Smooth muscle cell (in vitro differentiated cells): ENCODE results near the gene PJA1. TPM values are rescaled to one million over a fixed set of nuclear protein-coding genes. Genes with fewer than 3 reads are reported as not detected.

Experiments used
- DNase-seq: peaks from one replicate; lab custom pipeline; 2025; ENCODE audit not compliant: unreplicated experiment; lab: John Stamatoyannopoulos, UW
- H2AFZ ChIP-seq: fragments of 200-600 bp; sonication (generic); 2 replicates; pipeline ENCODE4 v1.6.0; 2016; ENCODE audit warnings: antibody characterized with exemption, low read depth, mild to moderate bottlenecking
- H3F3A ChIP-seq: fragments of 200-600 bp; sonication (generic); 2 replicates; pipeline ENCODE4 v1.6.0; 2017; ENCODE audit warnings: antibody characterized with exemption, low read depth
- H3K27ac ChIP-seq: fragments of 200-600 bp; sonication (generic); 2 replicates; pipeline ENCODE4 v1.5.1; 2016; ENCODE audit warnings: low read depth, mild to moderate bottlenecking
- H3K27me3 ChIP-seq: fragments of 200-600 bp; sonication (generic); 2 replicates; pipeline ENCODE4 v1.6.1; 2016; ENCODE audit warnings: low read depth, mild to moderate bottlenecking
- H3K36me3 ChIP-seq: fragments of 200-600 bp; sonication (generic); 2 replicates; pipeline ENCODE4 v1.5.1; 2016; ENCODE audit warnings: low read depth
- H3K4me1 ChIP-seq: fragments of 200-600 bp; sonication (generic); 2 replicates; pipeline ENCODE4 v1.5.1; 2016; ENCODE audit warnings: low read depth
- H3K4me2 ChIP-seq: fragments of 200-600 bp; sonication (generic); 2 replicates; pipeline ENCODE4 v1.6.0; 2016; ENCODE audit warnings: mild to moderate bottlenecking
- H3K4me3 ChIP-seq: fragments of 200-600 bp; sonication (generic); 2 replicates; pipeline ENCODE4 v1.5.1; 2016; ENCODE audit warnings: mild to moderate bottlenecking
- H3K79me2 ChIP-seq: fragments of 200-600 bp; sonication (generic); 2 replicates; pipeline ENCODE4 v1.6.0; 2016; ENCODE audit warnings: low read depth, mild to moderate bottlenecking
- H3K9ac ChIP-seq: fragments of 200-600 bp; sonication (generic); 2 replicates; pipeline ENCODE4 v1.6.0; 2016; ENCODE audit warnings: low read depth
- H3K9me3 ChIP-seq: fragments of 200-600 bp; sonication (generic); replicated peaks from 2 replicates; pipeline ENCODE4 v1.5.1; 2016; ENCODE audit warnings: low read depth
- H4K20me1 ChIP-seq: fragments of 200-600 bp; sonication (generic); 2 replicates; pipeline ENCODE4 v1.6.0; 2016; ENCODE audit warnings: low read depth
- WGBS: methylation state at CpG from one replicate; pipeline ENCODE4 v1.1.7; 2016; ENCODE audit warnings: low lambda C conversion rate; 5-methylcytosine and 5-hydroxymethylcytosine counted together
- polyA plus RNA-seq: library from polyadenylated mRNA; unstranded; fragments of >200 nt; fragmentation: Nextera tagmentation; extraction: Ambion mirVana; gene quantifications from 2 replicates; pipeline ENCODE4 v1.2.1, GENCODE V29; 2016
- total RNA-seq: library from RNA; depleted of rRNA; stranded (reverse); fragments of >200 nt; gene quantifications from 2 replicates; pipeline ENCODE4 v1.2.3, GENCODE V29; 2014
- TF ChIP-seq, protein P1 (sequence below): fragments of 200-600 bp; sonication (generic); IDR thresholded peaks from 2 replicates; pipeline ENCODE4 v1.5.1; 2017; ENCODE audit warnings: borderline replicate concordance, mild to moderate bottlenecking, antibody characterized with exemption; ENCODE audit not compliant: insufficient read depth, poor library complexity, severe bottlenecking

PJA1 gene
- total and polyA plus RNA-seq, 2 experiments from 2014 or later: 30.6 to 53.4 TPM

DNA sequence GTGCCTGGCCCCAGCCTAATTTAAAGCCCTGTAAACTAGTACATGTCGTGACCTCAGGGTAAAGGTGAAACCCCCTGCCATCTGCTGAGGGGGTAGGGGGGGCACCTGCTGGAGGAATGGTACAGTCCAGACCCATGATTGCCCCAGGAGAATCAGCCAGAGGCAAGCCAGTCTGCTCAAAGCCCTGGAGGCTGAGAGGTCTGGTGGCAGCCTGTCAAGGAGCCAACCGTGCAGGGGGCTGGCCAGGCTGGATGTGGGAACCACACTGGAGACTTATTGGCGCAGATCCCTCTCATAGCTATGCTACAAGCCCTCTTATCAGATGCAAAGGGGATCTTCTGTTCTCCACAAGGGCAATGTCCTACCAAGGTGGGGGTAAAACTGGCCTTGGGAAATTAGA is 31.4 kb upstream of the PJA1 start:
- Histone ChIP-seq H3F3A (no peaks in the 10 kb centered on the region), H3K4me2 (no peak overlapping the region), H4K20me1 (no peaks in the 10 kb centered on the region), H3K4me3 (no peak overlapping the region), H3K27me3 (no peaks in the 10 kb centered on the region), H3K9me3 (no peaks in the 10 kb centered on the region), H3K79me2 (no peaks in the 10 kb centered on the region), H3K4me1 (no peaks in the 10 kb centered on the region), H2AFZ (no peak overlapping the region), H3K27ac (no peak overlapping the region), H3K9ac (no peak overlapping the region), H3K36me3 (no peaks in the 10 kb centered on the region)
- TF ChIP-seq, protein P1, sequence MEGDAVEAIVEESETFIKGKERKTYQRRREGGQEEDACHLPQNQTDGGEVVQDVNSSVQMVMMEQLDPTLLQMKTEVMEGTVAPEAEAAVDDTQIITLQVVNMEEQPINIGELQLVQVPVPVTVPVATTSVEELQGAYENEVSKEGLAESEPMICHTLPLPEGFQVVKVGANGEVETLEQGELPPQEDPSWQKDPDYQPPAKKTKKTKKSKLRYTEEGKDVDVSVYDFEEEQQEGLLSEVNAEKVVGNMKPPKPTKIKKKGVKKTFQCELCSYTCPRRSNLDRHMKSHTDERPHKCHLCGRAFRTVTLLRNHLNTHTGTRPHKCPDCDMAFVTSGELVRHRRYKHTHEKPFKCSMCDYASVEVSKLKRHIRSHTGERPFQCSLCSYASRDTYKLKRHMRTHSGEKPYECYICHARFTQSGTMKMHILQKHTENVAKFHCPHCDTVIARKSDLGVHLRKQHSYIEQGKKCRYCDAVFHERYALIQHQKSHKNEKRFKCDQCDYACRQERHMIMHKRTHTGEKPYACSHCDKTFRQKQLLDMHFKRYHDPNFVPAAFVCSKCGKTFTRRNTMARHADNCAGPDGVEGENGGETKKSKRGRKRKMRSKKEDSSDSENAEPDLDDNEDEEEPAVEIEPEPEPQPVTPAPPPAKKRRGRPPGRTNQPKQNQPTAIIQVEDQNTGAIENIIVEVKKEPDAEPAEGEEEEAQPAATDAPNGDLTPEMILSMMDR: no peak
- 57% methylated on average over 3 of the region's 3 CpGs for WGBS
- no peak for DNase-seq

DNA sequence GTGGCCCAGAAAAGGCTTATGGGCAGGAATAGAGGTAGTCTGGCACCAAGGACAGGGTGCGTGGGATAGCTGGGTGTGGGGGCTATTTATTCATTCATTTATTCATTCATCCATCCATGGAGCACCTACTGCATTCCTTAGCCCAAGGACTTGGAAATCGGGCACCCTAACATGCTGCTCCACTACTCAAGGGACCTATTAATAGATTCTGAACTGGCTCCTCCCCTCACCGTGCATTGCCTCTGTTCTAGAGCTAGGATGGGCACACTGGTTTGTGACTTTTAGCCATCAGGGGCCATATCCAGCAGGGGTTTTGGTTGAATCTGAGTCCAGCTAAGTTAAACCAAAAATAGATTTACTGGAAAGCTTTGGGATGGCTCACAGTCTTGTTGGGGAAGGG is 30.6 kb upstream of the PJA1 start:
- TF ChIP-seq, protein P1: no peak

DNA sequence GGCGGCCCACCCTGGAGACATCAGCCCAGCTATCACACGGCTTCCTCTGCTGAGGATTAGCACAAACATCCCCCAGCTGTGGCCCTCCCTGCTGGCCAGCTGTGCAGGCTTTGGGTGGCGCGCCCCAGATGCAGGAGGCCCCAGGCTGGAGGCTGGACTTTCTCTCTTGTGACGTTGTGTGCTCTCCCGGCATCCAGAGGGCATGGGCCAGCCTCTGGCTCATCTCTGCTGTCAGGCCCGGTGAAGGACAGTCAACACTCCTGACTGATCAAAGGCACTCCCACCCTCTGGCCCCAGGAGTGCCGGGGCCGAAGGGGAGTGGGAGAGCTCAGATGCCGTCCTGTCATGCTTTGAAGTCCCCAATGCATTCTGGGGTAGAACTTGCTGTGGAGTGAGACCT is 29.9 kb upstream of the PJA1 start:
- Histone ChIP-seq H3K4me2 (no peak overlapping the region), H3K36me3 (no peaks in the 10 kb centered on the region), H3K79me2 (no peaks in the 10 kb centered on the region), H3K27me3 (no peaks in the 10 kb centered on the region), H3K4me3 (no peak overlapping the region), H3K9me3 (no peaks in the 10 kb centered on the region), H3K9ac (no peak overlapping the region), H2AFZ (no peak overlapping the region), H4K20me1 (no peaks in the 10 kb centered on the region), H3F3A (no peaks in the 10 kb centered on the region), H3K4me1 (no peaks in the 10 kb centered on the region), H3K27ac (no peak overlapping the region)
- 64% methylated on average over 10 of the region's 10 CpGs for WGBS
- TF ChIP-seq, protein P1: no peak
- no peak for DNase-seq

More for the DNA sequence above, 30.6 kb upstream of the PJA1 start:
- Histone ChIP-seq H3K4me3 (no peak overlapping the region), H3K27me3 (no peaks in the 10 kb centered on the region), H3K4me1 (no peaks in the 10 kb centered on the region), H3K79me2 (no peaks in the 10 kb centered on the region), H3K27ac (no peak overlapping the region), H4K20me1 (no peaks in the 10 kb centered on the region), H3F3A (no peaks in the 10 kb centered on the region), H3K4me2 (no peak overlapping the region), H3K36me3 (no peaks in the 10 kb centered on the region), H2AFZ (no peak overlapping the region), H3K9ac (no peak overlapping the region), H3K9me3 (no peaks in the 10 kb centered on the region)
- WGBS: 58% methylated on average over 3 of the region's 3 CpGs
- DNase-seq: no peak

DNA sequence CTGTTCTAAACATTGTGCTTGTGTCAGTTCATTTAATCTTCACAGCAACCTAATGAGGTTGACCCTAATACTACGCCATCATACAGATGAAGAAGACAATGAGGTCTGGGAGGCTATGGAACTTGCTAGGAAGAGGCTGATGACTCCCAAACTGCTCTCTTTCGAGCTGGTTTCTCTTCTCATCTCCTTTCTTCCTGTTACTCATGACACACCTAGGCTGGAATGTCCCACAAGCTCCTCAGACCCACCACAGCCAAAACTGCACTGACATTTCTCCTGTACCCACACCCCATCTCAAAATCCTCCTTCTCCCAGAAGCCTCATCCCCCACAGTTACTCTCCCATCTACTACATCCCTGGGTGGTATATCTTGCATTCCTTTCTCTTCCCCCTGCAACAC is 27.4 kb upstream of the PJA1 start:
- H3K27me3 ChIP-seq: no peaks in the 10 kb centered on the region
- H3K4me1 ChIP-seq: no peaks in the 10 kb centered on the region
- H3K9ac ChIP-seq: no peak overlapping the region
- H3K36me3 ChIP-seq: no peaks in the 10 kb centered on the region
- TF ChIP-seq, protein P1: no peak
- no peak overlapping the region for H2AFZ ChIP-seq
- H3F3A ChIP-seq: no peaks in the 10 kb centered on the region
- no peaks in the 10 kb centered on the region for H3K79me2 ChIP-seq
- 52% methylated on average over 2 of the region's 2 CpGs for WGBS
- H3K4me3 ChIP-seq: no peak overlapping the region
- no peaks in the 10 kb centered on the region for H4K20me1 ChIP-seq
- H3K27ac ChIP-seq: no peak overlapping the region
- H3K4me2 ChIP-seq: no peak overlapping the region
- DNase-seq: no peak
- no peaks in the 10 kb centered on the region for H3K9me3 ChIP-seq
